Mesothelial cell of epicardium (in vitro differentiated cells): ENCODE measurements around the gene IGFL4. TPM values are rescaled to one million over a fixed set of nuclear protein-coding genes. Genes with fewer than 3 reads are reported as not detected.

Experiments used
- DNase-seq, 2 experiments: peaks; one replicate each; pipeline ENCODE4 v3.0.0; 2021; ENCODE audit warnings: low spot score in 2 of 2; ENCODE audit not compliant: unreplicated experiment in 2 of 2
- H3K27ac Mint-ChIP-seq: 2 replicates; pipeline ENCODE4 v1.8.0; 2021; ENCODE audit warnings: mixed read lengths
- H3K27me3 Mint-ChIP-seq: 2 replicates; pipeline ENCODE4 v1.8.0; 2021; ENCODE audit warnings: low read depth, mixed read lengths
- H3K36me3 Mint-ChIP-seq: 2 replicates; pipeline ENCODE4 v1.8.0; 2021; ENCODE audit warnings: mixed read lengths
- H3K4me1 Mint-ChIP-seq: 2 replicates; pipeline ENCODE4 v1.8.0; 2021; ENCODE audit warnings: mixed read lengths
- H3K4me3 Mint-ChIP-seq: 2 replicates; pipeline ENCODE4 v1.8.0; 2021; ENCODE audit warnings: mild to moderate bottlenecking, moderate library complexity, mixed read lengths
- H3K9me3 Mint-ChIP-seq: 2 replicates; pipeline ENCODE4 v1.8.0; 2021; ENCODE audit warnings: mixed read lengths
- total RNA-seq: library from RNA; stranded (reverse); gene quantifications from 3 replicates; pipeline ENCODE4 v1.2.1, GENCODE V29; 2021
- TF ChIP-seq, protein P1 (sequence below): fragments of 200-600 bp; sonication (generic); IDR thresholded peaks from one replicate; pipeline ENCODE4 v1.5.0; 2021; ENCODE audit warnings: antibody characterized with exemption; ENCODE audit not compliant: unreplicated experiment

The IGFL4 gene
- total RNA-seq, 1 donor from 2014 or later, result 2.4 TPM

DNA sequence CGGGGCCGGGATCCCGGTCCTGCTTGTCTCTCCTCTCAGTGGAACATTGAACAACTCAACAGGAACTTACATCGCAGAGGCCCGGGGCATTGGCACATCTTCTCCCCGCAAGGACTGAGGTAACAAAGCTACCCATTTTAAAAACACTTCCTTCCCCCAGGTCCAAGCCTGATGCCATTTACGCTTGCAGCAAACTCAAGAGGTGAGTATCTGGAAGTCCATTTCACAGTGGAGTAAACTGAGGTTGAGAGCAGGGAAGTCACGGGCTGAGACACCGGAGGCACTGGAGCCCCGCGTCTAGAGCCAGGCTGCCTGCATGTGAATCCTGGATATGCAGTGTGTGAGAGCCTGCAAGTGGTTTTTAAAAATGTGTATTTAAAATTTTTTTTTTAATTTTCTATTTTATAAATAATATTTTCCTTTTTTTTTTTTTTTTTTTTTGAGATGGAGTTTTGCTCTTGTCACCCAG is 17.5 kb downstream of the IGFL4 start:
- DNase-seq, result no peak
- Mint-ChIP-seq H3K27me3 (no peaks in the 10 kb centered on the region), H3K36me3 (peaks cover 9% of the 10 kb centered on the region), H3K27ac (no peak overlapping the region), H3K9me3 (peaks cover 11% of the 10 kb centered on the region), H3K4me3 (no peak overlapping the region), H3K4me1 (no peaks in the 10 kb centered on the region)
- TF ChIP-seq, protein P1, sequence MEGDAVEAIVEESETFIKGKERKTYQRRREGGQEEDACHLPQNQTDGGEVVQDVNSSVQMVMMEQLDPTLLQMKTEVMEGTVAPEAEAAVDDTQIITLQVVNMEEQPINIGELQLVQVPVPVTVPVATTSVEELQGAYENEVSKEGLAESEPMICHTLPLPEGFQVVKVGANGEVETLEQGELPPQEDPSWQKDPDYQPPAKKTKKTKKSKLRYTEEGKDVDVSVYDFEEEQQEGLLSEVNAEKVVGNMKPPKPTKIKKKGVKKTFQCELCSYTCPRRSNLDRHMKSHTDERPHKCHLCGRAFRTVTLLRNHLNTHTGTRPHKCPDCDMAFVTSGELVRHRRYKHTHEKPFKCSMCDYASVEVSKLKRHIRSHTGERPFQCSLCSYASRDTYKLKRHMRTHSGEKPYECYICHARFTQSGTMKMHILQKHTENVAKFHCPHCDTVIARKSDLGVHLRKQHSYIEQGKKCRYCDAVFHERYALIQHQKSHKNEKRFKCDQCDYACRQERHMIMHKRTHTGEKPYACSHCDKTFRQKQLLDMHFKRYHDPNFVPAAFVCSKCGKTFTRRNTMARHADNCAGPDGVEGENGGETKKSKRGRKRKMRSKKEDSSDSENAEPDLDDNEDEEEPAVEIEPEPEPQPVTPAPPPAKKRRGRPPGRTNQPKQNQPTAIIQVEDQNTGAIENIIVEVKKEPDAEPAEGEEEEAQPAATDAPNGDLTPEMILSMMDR, result no peak

DNA sequence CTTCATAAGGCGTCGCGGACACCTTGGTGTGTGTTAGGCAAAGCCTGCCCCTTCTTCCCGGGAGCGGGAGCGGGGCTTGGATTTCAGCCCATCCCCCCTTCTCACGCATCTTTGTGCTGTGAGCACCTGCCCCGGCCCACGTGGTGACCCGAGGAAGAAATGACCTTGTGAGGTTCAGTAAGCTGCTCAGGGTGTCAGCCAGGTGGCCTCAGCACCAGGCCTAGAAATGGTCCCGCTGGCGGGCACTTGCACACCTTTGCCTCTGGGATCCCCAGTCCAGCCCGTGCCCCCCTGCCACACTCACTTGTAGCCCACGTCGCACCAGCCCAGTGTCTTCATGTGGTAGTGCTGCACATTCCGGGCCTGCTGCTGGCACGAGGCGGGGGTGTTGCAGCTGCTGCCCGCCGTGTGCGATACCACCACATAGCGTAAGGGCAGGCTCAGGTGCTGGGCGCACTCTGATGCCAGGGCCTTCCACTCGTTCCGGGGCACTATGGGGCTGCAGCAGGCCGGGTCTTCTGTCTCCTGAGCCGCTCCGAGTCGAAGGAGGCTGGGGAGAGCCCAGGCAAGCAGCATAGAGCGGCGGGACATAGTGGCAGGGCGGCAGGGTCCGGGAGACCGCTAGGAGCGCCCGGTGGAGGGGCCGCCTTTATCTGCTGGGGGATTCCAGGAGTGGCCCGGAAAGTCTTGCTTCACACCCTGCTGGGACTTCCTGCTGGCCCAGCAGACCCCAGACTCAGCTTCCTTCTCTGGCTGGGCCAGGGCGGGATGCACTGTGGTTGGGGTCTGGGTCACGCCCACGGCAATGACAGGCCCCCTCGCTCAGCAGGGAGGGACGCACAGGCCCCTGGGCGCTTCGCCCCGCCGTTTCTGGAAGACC is 18.1 kb downstream of the IGFL4 start, which contains the start of gene PGLYRP1:
Gene PGLYRP1 (minus strand): TSS at position 623 of the 880 bp plus-strand sequence. CDS start 32 bp downstream, at position 591.
- H3K4me3 Mint-ChIP-seq, result no peak within 1 kb of the TSS
- no peak within 1 kb of the TSS for H3K27ac Mint-ChIP-seq

DNA sequence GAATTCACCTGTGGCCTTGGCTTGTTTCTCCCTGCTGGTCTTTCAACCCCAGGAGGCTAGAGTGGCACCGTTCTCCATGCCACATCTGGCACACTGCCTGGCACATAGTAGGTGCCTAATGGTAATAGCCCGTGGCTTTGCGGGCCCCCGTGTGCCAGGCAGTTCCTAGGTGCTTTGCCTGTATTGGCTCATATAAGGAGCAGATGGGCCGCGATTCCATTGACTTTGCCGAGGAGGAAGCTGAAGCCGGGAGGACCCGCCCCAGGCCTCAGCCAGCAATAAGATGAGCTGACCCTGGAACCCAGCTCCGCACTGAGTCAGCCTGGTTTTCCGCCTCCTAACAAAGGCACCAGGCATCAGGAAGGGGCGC is 18.8 kb downstream of the IGFL4 start:
- TF ChIP-seq, protein P1, result no peak
- peaks cover 9% of the 10 kb centered on the region for H3K36me3 Mint-ChIP-seq
- DNase-seq, result no peak
- no peak overlapping the region for H3K4me3 Mint-ChIP-seq
- no peak overlapping the region for H3K27ac Mint-ChIP-seq
- no peaks in the 10 kb centered on the region for H3K4me1 Mint-ChIP-seq
- H3K9me3 Mint-ChIP-seq, result peaks cover 11% of the 10 kb centered on the region
- H3K27me3 Mint-ChIP-seq, result no peaks in the 10 kb centered on the region

More for the DNA sequence above, 18.1 kb downstream of the IGFL4 start, which contains the start of gene PGLYRP1:
- no peak for DNase-seq
- peaks cover 9% of the 10 kb centered on the region for H3K36me3 Mint-ChIP-seq
- H3K4me1 Mint-ChIP-seq, result no peaks in the 10 kb centered on the region
- H3K9me3 Mint-ChIP-seq, result peaks cover 11% of the 10 kb centered on the region
- H3K27me3 Mint-ChIP-seq, result no peaks in the 10 kb centered on the region
- TF ChIP-seq, protein P1, result no peak

DNA sequence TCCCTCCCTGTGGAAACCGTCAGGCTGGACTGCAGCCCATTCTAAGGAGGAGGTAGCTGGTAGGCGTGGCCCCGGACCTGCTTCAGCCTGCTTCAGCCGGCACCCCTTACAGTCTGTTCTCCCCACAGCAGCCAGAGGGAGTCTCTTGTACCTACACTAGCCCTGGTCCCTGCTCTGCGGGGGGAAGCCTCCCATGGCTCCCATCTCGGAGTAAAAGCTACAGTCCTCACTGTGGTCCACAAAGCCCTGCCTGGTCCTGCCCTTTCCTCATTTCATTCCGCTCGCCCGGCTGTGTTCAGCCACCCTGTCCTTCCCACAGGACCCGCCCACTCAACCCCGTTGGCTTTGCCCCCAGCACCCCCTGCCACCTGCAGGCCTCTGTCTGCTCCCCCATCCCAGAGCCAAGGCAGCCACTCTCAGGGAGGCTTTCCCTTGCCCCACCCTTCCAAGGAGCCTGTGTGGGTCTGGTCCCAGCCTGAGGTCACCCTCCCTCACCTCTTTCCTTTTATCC is 19.2 kb downstream of the IGFL4 start:
- Mint-ChIP-seq H3K36me3 (peaks cover 7% of the 10 kb centered on the region), H3K4me1 (peaks cover 2% of the 10 kb centered on the region), H3K9me3 (peaks cover 11% of the 10 kb centered on the region), H3K4me3 (no peak overlapping the region), H3K27me3 (peaks cover 2% of the 10 kb centered on the region), H3K27ac (no peak overlapping the region)
- TF ChIP-seq, protein P1, result no peak
- DNase-seq, result no peak

DNA sequence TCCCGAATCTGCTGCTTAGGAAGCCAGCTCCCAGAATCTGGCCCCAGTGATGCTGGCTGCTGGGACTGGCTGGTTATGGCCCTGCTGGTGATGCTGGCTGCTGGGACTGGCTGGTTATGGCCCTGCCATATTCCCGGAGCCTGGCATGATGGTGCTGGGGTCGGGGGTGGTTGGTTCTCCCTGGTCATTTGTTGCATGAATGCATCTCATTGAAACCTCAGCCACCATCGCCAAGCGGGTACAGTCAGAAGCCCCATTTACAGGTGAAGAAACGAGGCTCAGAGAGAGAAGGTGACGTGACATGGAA is 20.0 kb downstream of the IGFL4 start:
- TF ChIP-seq, protein P1, result no peak
- Mint-ChIP-seq H3K27me3 (peaks cover 8% of the 10 kb centered on the region), H3K36me3 (no peaks in the 10 kb centered on the region), H3K4me1 (peaks cover 7% of the 10 kb centered on the region), H3K9me3 (peaks cover 4% of the 10 kb centered on the region), H3K4me3 (no peak overlapping the region), H3K27ac (no peak overlapping the region)
- no peak for DNase-seq
